ENCODE measurements around the gene GPATCH8.
"Not testable (repeated sequence)": the region's sequence is repeated elsewhere in the genome, so short reads cannot be mapped to it uniquely, and the experiment has no call there.

The GPATCH8 gene

GRCh38 chr17:44543905-44544523, 40.8 kb upstream of the GPATCH8 start:
- TF ChIP-seq CTCF (conservative IDR thresholded peaks at IDR 0.05; ENCODE audit: low read depth, low read length): no peak
- no peak for DNase-seq (ENCODE audit: low read depth)
- no peak overlapping the region for H3K4me3 ChIP-seq (ENCODE audit: low read depth, low read length)

GRCh38 chr17:44543213-44543904, 40.2 kb upstream of the GPATCH8 start:
- no peak for TF ChIP-seq CTCF (conservative IDR thresholded peaks at IDR 0.05; ENCODE audit: low read depth, low read length)
- H3K4me3 ChIP-seq (ENCODE audit: low read depth, low read length): no peak overlapping the region
- peak; percentile 95 for DNase-seq (ENCODE audit: low read depth)

- no peak for TF ChIP-seq CTCF (conservative IDR thresholded peaks at IDR 0.05; ENCODE audit: low read depth, low read length)
- no peak for DNase-seq (ENCODE audit: low read depth)
- H3K4me3 ChIP-seq (ENCODE audit: low read depth, low read length): no peak overlapping the region
Measured at GRCh38 chr17:44541884-44542581, 38.8 kb upstream of the GPATCH8 start.

- H3K4me3 ChIP-seq (ENCODE audit: low read depth, low read length): no peak overlapping the region
- no peak for TF ChIP-seq CTCF (conservative IDR thresholded peaks at IDR 0.05; ENCODE audit: low read depth, low read length)
- no peak for DNase-seq (ENCODE audit: low read depth)
Measured at GRCh38 chr17:44540246-44541084, 37.3 kb upstream of the GPATCH8 start.

GRCh38 chr17:44539673-44540072, 36.5 kb upstream of the GPATCH8 start:
- no peak overlapping the region for H3K4me3 ChIP-seq (ENCODE audit: low read depth, low read length)
- no peak for DNase-seq (ENCODE audit: low read depth)
- TF ChIP-seq CTCF (conservative IDR thresholded peaks at IDR 0.05; ENCODE audit: low read depth, low read length): no peak

- not testable (repeated sequence) for DNase-seq (ENCODE audit: low read depth); H3K4me3 ChIP-seq (ENCODE audit: low read depth, low read length)
Measured at GRCh38 chr17:44537922-44538321, 34.7 kb upstream of the GPATCH8 start.

Data from choroid plexus epithelial cell (primary cell).